ENCODE measurements around the gene DHPS.
"Not testable (repeated sequence)": the region's sequence is repeated elsewhere in the genome, so short reads cannot be mapped to it uniquely, and the experiment has no call there.

Gene DHPS

DNA sequence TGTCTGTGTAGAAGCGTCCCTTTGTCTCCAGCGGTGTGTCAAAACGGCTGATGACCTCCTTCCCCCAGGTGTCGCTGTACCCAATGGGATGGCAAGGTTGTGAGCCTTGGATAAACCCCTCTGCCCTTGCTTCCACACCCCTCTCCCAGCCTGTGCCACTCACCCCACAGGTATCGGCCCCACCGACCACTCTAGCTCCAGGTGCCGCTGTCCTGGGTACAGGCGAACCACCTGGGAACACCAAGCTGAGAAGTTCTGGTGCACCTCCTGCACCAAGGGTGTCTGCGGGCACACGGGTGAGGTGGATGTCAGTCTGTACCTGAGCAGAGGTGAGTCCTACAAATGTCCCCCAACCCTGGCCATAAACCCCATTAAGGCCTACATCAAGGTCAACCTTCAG, 31.7 kb downstream of the DHPS start:
- H3K9ac ChIP-seq (ENCODE audit: low read depth in 1 of 2, low read length in 2 of 2): no peak overlapping the region

DNA sequence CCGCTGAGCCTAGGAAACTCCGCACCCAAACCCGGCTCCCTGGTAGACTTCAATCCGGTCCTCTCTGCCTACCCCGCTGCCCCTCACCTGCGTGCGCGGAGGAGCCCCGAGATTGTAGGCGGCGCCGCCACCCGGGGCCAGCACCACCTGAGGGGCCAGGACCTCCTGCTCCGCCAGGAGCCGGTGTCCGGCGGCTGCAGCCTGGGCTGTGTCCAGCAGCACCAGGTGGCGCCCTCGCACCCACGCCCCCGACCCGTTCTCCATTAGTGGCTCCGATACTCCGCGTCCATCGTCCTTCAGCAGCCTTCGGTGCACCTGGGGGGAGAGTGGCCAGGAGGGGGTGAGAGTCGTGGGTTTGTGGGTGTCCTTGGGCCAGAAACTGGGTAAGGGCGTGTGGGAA, 33.6 kb downstream of the DHPS start:
- no peak overlapping the region for H3K27ac ChIP-seq (ENCODE audit: low read depth, low read length)
- peaks cover 0 to 5% of the 10 kb centered on the region in 2 donors for H3K36me3 ChIP-seq (ENCODE audit: control insufficient read depth in 1 of 2, insufficient read depth in 2 of 2, low read length in 2 of 2)
- peaks cover 5% of the 10 kb centered on the region in 2 donors for H3K4me1 ChIP-seq (ENCODE audit: control insufficient read depth in 1 of 2, insufficient read depth in 2 of 2, low read length in 2 of 2)
- peak overlapping the region; percentile 40 to 66 for H3K4me3 ChIP-seq (ENCODE audit: low read depth in 1 of 2, low read length in 2 of 2)
- no peaks in the 10 kb centered on the region for H3K27me3 ChIP-seq (ENCODE audit: control insufficient read depth in 1 of 2, insufficient read depth in 2 of 2, low read length in 2 of 2)
- H3K9me3 ChIP-seq (ENCODE audit: control insufficient read depth in 1 of 2, low read length in 2 of 2): no peaks in the 10 kb centered on the region
- no peak overlapping the region for H3K9ac ChIP-seq (ENCODE audit: low read depth in 1 of 2, low read length in 2 of 2)

More for the DNA sequence above, 31.7 kb downstream of the DHPS start:
- Histone ChIP-seq H3K4me3 (ENCODE audit: low read depth in 1 of 2, low read length in 2 of 2) (no peak overlapping the region), H3K9me3 (ENCODE audit: control insufficient read depth in 1 of 2, low read length in 2 of 2) (no peaks in the 10 kb centered on the region), H3K27me3 (ENCODE audit: control insufficient read depth in 1 of 2, insufficient read depth in 2 of 2, low read length in 2 of 2) (no peaks in the 10 kb centered on the region), H3K4me1 (ENCODE audit: control insufficient read depth in 1 of 2, insufficient read depth in 2 of 2, low read length in 2 of 2) (peaks cover 5% of the 10 kb centered on the region in 2 donors), H3K36me3 (ENCODE audit: control insufficient read depth in 1 of 2, insufficient read depth in 2 of 2, low read length in 2 of 2) (peaks cover 0 to 8% of the 10 kb centered on the region in 2 donors), H3K27ac (ENCODE audit: low read depth, low read length) (no peak overlapping the region)

DNA sequence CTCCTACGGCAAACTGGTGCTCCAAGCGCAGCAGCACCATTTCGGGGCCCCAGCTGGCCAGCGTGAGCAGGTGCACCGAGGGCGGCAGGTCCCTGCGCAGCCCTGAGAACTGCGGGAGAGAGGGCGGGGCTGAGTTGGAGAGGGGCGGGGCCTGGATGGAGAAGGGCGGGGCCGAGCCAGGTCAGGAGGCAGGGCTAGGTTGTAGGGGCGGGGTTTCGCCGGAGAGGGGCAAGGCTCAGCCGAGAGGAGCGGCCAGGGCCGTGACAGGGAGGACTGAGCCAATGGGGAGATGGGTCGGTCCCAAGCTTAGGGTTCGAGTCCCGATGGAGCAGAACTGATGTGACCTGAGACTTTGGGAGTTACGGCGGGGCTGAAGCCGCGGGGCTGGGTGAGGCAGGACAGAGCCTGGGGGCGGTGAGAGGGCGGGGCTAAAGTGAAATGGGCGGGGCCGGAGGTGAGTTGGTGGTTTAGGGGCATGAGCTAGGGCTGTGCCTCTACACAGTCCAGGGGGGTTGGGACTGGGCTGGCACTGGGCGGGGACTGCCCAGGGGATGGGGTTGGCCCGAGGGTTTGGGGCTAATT, 34.1 kb downstream of the DHPS start:
- Histone ChIP-seq H3K4me3 (ENCODE audit: low read depth in 1 of 2, low read length in 2 of 2) (peak overlapping the region; percentile 51 to 66), H3K27me3 (ENCODE audit: control insufficient read depth in 1 of 2, insufficient read depth in 2 of 2, low read length in 2 of 2) (no peaks in the 10 kb centered on the region), H3K9ac (ENCODE audit: low read depth in 1 of 2, low read length in 2 of 2) (no peak overlapping the region), H3K36me3 (ENCODE audit: control insufficient read depth in 1 of 2, insufficient read depth in 2 of 2, low read length in 2 of 2) (peaks cover 0 to 5% of the 10 kb centered on the region in 2 donors), H3K4me1 (ENCODE audit: control insufficient read depth in 1 of 2, insufficient read depth in 2 of 2, low read length in 2 of 2) (peaks cover 5% of the 10 kb centered on the region in 2 donors), H3K9me3 (ENCODE audit: control insufficient read depth in 1 of 2, low read length in 2 of 2) (no peaks in the 10 kb centered on the region), H3K27ac (ENCODE audit: low read depth, low read length) (no peak overlapping the region)

DNA sequence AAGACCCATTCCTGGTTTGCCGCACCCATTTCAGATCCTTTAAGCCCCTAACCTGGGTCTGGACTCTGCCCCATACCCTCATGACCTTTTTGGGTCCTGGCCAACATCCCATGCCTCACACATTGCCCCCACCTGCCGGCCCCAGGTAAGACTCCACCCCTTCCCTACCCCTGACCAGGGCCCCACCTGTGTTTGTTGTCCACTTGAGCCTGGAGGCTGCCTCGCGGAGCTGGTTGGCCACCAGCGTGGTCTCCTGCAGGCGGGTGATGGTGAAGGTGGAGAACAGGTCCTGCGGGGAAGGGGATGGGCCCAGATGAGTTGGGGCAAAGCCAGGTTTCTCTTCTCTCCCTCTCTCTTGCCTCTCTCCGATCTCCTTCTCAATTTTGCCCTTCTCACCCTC, 34.6 kb downstream of the DHPS start:
- H3K4me1 ChIP-seq (ENCODE audit: control insufficient read depth in 1 of 2, insufficient read depth in 2 of 2, low read length in 2 of 2): peaks cover 5% of the 10 kb centered on the region in 2 donors
- peaks cover 0 to 2% of the 10 kb centered on the region in 2 donors for H3K36me3 ChIP-seq (ENCODE audit: control insufficient read depth in 1 of 2, insufficient read depth in 2 of 2, low read length in 2 of 2)
- H3K9ac ChIP-seq (ENCODE audit: low read depth in 1 of 2, low read length in 2 of 2): no peak overlapping the region
- no peak overlapping the region for H3K27ac ChIP-seq (ENCODE audit: low read depth, low read length)
- peak overlapping the region; percentile 40 to 51 for H3K4me3 ChIP-seq (ENCODE audit: low read depth in 1 of 2, low read length in 2 of 2)
- no peaks in the 10 kb centered on the region for H3K27me3 ChIP-seq (ENCODE audit: control insufficient read depth in 1 of 2, insufficient read depth in 2 of 2, low read length in 2 of 2)
- no peaks in the 10 kb centered on the region for H3K9me3 ChIP-seq (ENCODE audit: control insufficient read depth in 1 of 2, low read length in 2 of 2)

DNA sequence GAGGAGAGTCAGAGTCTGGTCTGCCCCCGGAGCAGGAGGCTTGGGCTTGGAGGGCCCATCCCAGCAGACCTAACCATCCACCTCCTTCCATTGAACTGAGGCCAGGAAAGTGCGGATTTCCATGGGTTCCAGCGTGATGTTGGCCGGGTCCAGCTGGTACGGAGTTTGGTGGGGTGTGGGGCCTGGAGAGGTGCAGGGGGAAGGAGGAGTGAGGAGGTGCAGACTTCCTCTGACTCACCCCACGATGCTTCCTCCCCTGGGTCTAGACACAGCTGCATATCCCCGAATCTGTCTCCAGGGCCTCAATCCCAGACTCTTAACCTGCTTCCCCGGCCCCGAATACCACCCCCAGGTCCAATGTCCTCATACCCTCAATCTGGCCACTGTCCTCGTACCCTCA, 35.1 kb downstream of the DHPS start:
- Histone ChIP-seq H3K36me3 (ENCODE audit: control insufficient read depth in 1 of 2, insufficient read depth in 2 of 2, low read length in 2 of 2) (no peaks in the 10 kb centered on the region), H3K27ac (ENCODE audit: low read depth, low read length) (no peak overlapping the region), H3K9me3 (ENCODE audit: control insufficient read depth in 1 of 2, low read length in 2 of 2) (no peaks in the 10 kb centered on the region), H3K9ac (ENCODE audit: low read depth in 1 of 2, low read length in 2 of 2) (no peak overlapping the region), H3K4me1 (ENCODE audit: control insufficient read depth in 1 of 2, insufficient read depth in 2 of 2, low read length in 2 of 2) (peaks cover 5% of the 10 kb centered on the region in 2 donors), H3K27me3 (ENCODE audit: control insufficient read depth in 1 of 2, insufficient read depth in 2 of 2, low read length in 2 of 2) (no peaks in the 10 kb centered on the region), H3K4me3 (ENCODE audit: low read depth in 1 of 2, low read length in 2 of 2) (no peak overlapping the region)

DNA sequence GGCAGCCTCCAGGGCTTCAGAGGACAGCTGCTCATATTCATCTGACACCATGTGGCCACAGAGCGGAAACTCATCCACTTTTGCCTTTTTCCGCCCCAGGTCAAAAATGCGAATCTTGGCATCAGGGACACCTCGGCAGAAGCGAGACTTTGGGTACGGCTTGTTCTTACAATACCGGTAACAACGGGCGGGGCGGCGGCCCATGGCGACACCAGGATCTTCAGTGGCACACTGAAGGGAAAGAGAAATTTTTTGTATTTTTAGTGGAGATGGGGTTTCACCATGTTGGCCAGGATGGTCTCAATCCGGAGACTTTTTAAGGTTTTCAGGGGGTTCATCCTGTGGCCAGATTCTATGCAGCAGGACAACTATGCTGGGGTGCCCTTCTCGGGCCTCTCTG, 38.0 kb downstream of the DHPS start:
- not testable (repeated sequence) for H3K9me3 ChIP-seq (ENCODE audit: control insufficient read depth in 1 of 2, low read length in 2 of 2); H3K27ac ChIP-seq (ENCODE audit: low read depth, low read length); H3K4me3 ChIP-seq (ENCODE audit: low read depth in 1 of 2, low read length in 2 of 2); H3K4me1 ChIP-seq (ENCODE audit: control insufficient read depth in 1 of 2, insufficient read depth in 2 of 2, low read length in 2 of 2); H3K9ac ChIP-seq (ENCODE audit: low read depth in 1 of 2, low read length in 2 of 2); H3K36me3 ChIP-seq (ENCODE audit: control insufficient read depth in 1 of 2, insufficient read depth in 2 of 2, low read length in 2 of 2); H3K27me3 ChIP-seq (ENCODE audit: control insufficient read depth in 1 of 2, insufficient read depth in 2 of 2, low read length in 2 of 2)

GRCh38 chr19:12642506-12642905, 39.2 kb downstream of the DHPS start:
- no peaks in the 10 kb centered on the region for H3K36me3 ChIP-seq (ENCODE audit: control insufficient read depth in 1 of 2, insufficient read depth in 2 of 2, low read length in 2 of 2)
- no peak overlapping the region for H3K4me3 ChIP-seq (ENCODE audit: low read depth in 1 of 2, low read length in 2 of 2)
- H3K9me3 ChIP-seq (ENCODE audit: control insufficient read depth in 1 of 2, low read length in 2 of 2): no peaks in the 10 kb centered on the region
- peaks cover 0 to 3% of the 10 kb centered on the region in 2 donors for H3K4me1 ChIP-seq (ENCODE audit: control insufficient read depth in 1 of 2, insufficient read depth in 2 of 2, low read length in 2 of 2)
- no peak overlapping the region for H3K27ac ChIP-seq (ENCODE audit: low read depth, low read length)
- no peak overlapping the region for H3K9ac ChIP-seq (ENCODE audit: low read depth in 1 of 2, low read length in 2 of 2)
- H3K27me3 ChIP-seq (ENCODE audit: control insufficient read depth in 1 of 2, insufficient read depth in 2 of 2, low read length in 2 of 2): no peaks in the 10 kb centered on the region

DNA sequence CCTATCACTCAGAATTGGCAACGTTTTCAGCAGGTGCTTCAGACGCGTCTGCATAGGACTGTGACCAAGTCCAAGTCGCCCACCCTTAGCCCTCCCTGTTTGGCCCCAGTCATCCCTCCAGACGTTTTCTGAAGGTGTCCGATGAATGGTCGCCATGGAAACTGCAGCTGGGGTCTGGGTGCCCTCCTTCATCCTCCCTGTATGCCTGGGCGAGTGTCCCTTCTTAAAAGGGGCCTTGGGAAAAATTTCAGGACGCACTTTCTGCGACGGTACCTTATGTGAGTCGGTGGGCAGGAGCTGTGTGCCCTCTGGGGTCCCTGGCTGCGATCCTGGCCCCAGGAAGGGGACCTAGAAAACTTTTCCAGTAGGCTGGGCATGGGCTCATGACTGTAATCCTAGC, 40.2 kb downstream of the DHPS start:
- H3K27me3 ChIP-seq (ENCODE audit: control insufficient read depth in 1 of 2, insufficient read depth in 2 of 2, low read length in 2 of 2): no peaks in the 10 kb centered on the region
- no peak overlapping the region for H3K9ac ChIP-seq (ENCODE audit: low read depth in 1 of 2, low read length in 2 of 2)
- no peak overlapping the region for H3K27ac ChIP-seq (ENCODE audit: low read depth, low read length)
- no peaks in the 10 kb centered on the region for H3K9me3 ChIP-seq (ENCODE audit: control insufficient read depth in 1 of 2, low read length in 2 of 2)
- no peaks in the 10 kb centered on the region for H3K36me3 ChIP-seq (ENCODE audit: control insufficient read depth in 1 of 2, insufficient read depth in 2 of 2, low read length in 2 of 2)
- H3K4me3 ChIP-seq (ENCODE audit: low read depth in 1 of 2, low read length in 2 of 2): no peak overlapping the region
- peaks cover 0 to 3% of the 10 kb centered on the region in 2 donors for H3K4me1 ChIP-seq (ENCODE audit: control insufficient read depth in 1 of 2, insufficient read depth in 2 of 2, low read length in 2 of 2)

GRCh38 chr19:12639901-12640613, 41.6 kb downstream of the DHPS start:
- H3K9ac ChIP-seq (ENCODE audit: low read depth in 1 of 2, low read length in 2 of 2): peak overlapping the region; percentile 26 to 38
- H3K27ac ChIP-seq (ENCODE audit: low read depth, low read length): no peak overlapping the region
- H3K4me1 ChIP-seq (ENCODE audit: control insufficient read depth in 1 of 2, insufficient read depth in 2 of 2, low read length in 2 of 2): peaks cover 0 to 3% of the 10 kb centered on the region in 2 donors
- no peaks in the 10 kb centered on the region for H3K36me3 ChIP-seq (ENCODE audit: control insufficient read depth in 1 of 2, insufficient read depth in 2 of 2, low read length in 2 of 2)
- H3K27me3 ChIP-seq (ENCODE audit: control insufficient read depth in 1 of 2, insufficient read depth in 2 of 2, low read length in 2 of 2): no peaks in the 10 kb centered on the region
- H3K9me3 ChIP-seq (ENCODE audit: control insufficient read depth in 1 of 2, low read length in 2 of 2): no peaks in the 10 kb centered on the region
- peak overlapping the region; percentile 48 to 64 for H3K4me3 ChIP-seq (ENCODE audit: low read depth in 1 of 2, low read length in 2 of 2)

GRCh38 chr19:12638611-12639182, 43.0 kb downstream of the DHPS start:
- no peak overlapping the region for H3K9ac ChIP-seq (ENCODE audit: low read depth in 1 of 2, low read length in 2 of 2)
- H3K27me3 ChIP-seq (ENCODE audit: control insufficient read depth in 1 of 2, insufficient read depth in 2 of 2, low read length in 2 of 2): no peaks in the 10 kb centered on the region
- no peak overlapping the region for H3K4me3 ChIP-seq (ENCODE audit: low read depth in 1 of 2, low read length in 2 of 2)
- no peak overlapping the region for H3K27ac ChIP-seq (ENCODE audit: low read depth, low read length)
- peaks cover 0 to 3% of the 10 kb centered on the region in 2 donors for H3K4me1 ChIP-seq (ENCODE audit: control insufficient read depth in 1 of 2, insufficient read depth in 2 of 2, low read length in 2 of 2)
- no peaks in the 10 kb centered on the region for H3K9me3 ChIP-seq (ENCODE audit: control insufficient read depth in 1 of 2, low read length in 2 of 2)
- H3K36me3 ChIP-seq (ENCODE audit: control insufficient read depth in 1 of 2, insufficient read depth in 2 of 2, low read length in 2 of 2): no peaks in the 10 kb centered on the region

All from duodenal mucosa (tissue), 2 donors.